ENCODE results near the gene EHBP1. TPM values are rescaled to one million over a fixed set of nuclear protein-coding genes. Genes with fewer than 3 reads are reported as not detected.
A peak's percentile ranks its signal among the peaks of the same experiment; 100 is the strongest.

The EHBP1 gene
- polyA plus RNA-seq, 3 donors: 4.2 to 6.1 (median 6.0) TPM

DNA sequence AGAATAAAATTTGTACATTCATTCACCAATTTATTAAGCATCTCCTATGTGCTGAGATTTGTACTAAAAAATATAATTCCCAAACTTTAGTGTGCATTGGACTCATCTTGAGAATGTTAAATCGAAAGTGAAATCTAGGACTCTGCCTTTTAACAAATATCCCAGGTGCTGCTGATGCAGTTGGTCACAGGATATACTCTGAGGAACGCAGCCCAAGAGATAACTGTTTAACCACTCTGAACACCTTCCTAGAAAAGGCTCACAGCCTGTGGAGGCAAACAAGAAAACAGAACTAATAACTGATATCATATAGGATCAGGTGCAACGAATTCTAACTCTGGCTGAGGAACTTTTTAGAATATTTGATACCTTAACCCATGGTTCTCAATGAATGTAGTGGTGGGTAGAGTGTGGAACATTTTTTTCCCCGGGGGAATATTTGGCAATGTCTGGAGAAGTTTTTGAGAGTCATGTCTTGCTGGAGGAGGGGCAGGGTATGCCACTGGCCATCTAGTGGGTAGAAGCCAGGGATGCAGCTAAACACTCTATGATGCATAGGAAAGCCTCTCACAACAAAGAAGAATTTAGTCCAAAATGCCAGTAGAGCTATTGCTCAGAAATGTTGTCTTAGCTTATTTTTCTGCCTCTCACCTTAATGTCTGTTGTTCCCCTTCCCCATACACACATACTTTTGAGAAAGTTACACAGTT is 96.5 kb downstream of the EHBP1 start:
- Mint-ChIP-seq H3K4me3 (no peak overlapping the region), H3K9me3 (peaks cover 4 to 11% (median 6%) of the 10 kb centered on the region in 7 donors), H3K27me3 (ENCODE audit: low read depth in 3 of 3) (peaks cover 0 to 1% (median 0%) of the 10 kb centered on the region in 3 donors), H3K27ac (peak overlapping the region in 1 of 7 donors; percentile 33), H3K36me3 (peaks cover 6 to 9% of the 10 kb centered on the region in 2 donors), H3K4me1 (peaks cover 1% of the 10 kb centered on the region)
- 100% methylated on average over 1 of the region's 4 CpGs for WGBS (ENCODE audit: insufficient coverage)
- no peak for DNase-seq
- Histone ChIP-seq H3K36me3 (replicated peaks in 1 of 2; ENCODE audit: control insufficient read depth in 1 of 2, insufficient read depth in 2 of 2, low read length in 2 of 2) (peaks cover 0 to 5% of the 10 kb centered on the region in 2 donors), H3K9ac (ENCODE audit: insufficient read depth, low read length, poor library complexity, severe bottlenecking) (no peak overlapping the region), H3K4me1 (ENCODE audit: control insufficient read depth in 1 of 2, insufficient read depth in 2 of 2, low read length in 2 of 2) (no peaks in the 10 kb centered on the region), H3K4me3 (replicated peaks in 1 of 3; ENCODE audit: low read depth in 2 of 3, low read length in 3 of 3) (no peak overlapping the region), H3K4me2 (replicated peaks; ENCODE audit: extremely low read depth, low read length, poor library complexity, severe bottlenecking) (no peak overlapping the region), H3K27ac (ENCODE audit: low read depth in 1 of 2, low read length in 2 of 2) (no peak overlapping the region), H3K27me3 (ENCODE audit: control insufficient read depth in 2 of 2, insufficient read depth in 2 of 2, low read length in 2 of 2) (no peaks in the 10 kb centered on the region), H4K20me1 (ENCODE audit: insufficient read depth, low read length) (no peaks in the 10 kb centered on the region), H3K79me2 (ENCODE audit: insufficient read depth, low read length) (no peaks in the 10 kb centered on the region), H3K9me3 (replicated peaks in 1 of 2; ENCODE audit: control insufficient read depth in 1 of 2, insufficient read depth in 1 of 2, low read length in 2 of 2) (peaks cover 0 to 7% of the 10 kb centered on the region in 2 donors), H2AFZ (ENCODE audit: insufficient read depth, low read depth, low read length, poor library complexity, severe bottlenecking) (no peak overlapping the region)
- intact Hi-C loops (cut with micrococcal nuclease): no loop called here
- TF ChIP-seq, protein P1, sequence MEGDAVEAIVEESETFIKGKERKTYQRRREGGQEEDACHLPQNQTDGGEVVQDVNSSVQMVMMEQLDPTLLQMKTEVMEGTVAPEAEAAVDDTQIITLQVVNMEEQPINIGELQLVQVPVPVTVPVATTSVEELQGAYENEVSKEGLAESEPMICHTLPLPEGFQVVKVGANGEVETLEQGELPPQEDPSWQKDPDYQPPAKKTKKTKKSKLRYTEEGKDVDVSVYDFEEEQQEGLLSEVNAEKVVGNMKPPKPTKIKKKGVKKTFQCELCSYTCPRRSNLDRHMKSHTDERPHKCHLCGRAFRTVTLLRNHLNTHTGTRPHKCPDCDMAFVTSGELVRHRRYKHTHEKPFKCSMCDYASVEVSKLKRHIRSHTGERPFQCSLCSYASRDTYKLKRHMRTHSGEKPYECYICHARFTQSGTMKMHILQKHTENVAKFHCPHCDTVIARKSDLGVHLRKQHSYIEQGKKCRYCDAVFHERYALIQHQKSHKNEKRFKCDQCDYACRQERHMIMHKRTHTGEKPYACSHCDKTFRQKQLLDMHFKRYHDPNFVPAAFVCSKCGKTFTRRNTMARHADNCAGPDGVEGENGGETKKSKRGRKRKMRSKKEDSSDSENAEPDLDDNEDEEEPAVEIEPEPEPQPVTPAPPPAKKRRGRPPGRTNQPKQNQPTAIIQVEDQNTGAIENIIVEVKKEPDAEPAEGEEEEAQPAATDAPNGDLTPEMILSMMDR (IDR thresholded peaks at IDR 0.05): no peak

DNA sequence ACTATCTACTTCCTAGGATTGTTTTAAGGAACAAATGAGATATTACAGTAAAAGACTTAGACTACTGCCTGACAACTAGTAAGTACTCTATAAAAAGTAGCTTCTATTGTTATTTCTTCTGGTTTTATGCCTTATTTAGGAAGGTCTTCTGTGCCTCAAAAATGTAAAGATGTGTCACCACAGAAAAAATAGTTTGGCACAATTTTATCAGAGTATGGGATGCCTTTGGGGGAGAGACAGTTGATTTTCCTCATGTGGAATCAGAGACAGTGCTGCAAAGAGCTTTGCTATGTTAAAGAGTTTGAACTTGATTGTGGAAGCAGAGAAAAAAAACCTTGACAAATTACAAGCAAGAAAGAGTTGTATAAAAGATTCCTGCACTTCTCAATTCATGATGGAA is 98.4 kb downstream of the EHBP1 start:
- no peak for DNase-seq
- H3K4me1 ChIP-seq (ENCODE audit: control insufficient read depth in 1 of 2, insufficient read depth in 2 of 2, low read length in 2 of 2): no peaks in the 10 kb centered on the region
- no peak overlapping the region for H3K4me3 Mint-ChIP-seq
- peaks cover 0 to 1% (median 0%) of the 10 kb centered on the region in 3 donors for H3K27me3 Mint-ChIP-seq (ENCODE audit: low read depth in 3 of 3)
- no peaks in the 10 kb centered on the region for H3K27me3 ChIP-seq (ENCODE audit: control insufficient read depth in 2 of 2, insufficient read depth in 2 of 2, low read length in 2 of 2)
- intact Hi-C loops (cut with micrococcal nuclease): no loop called here
- no peak overlapping the region for H2AFZ ChIP-seq (ENCODE audit: insufficient read depth, low read depth, low read length, poor library complexity, severe bottlenecking)
- H3K79me2 ChIP-seq (ENCODE audit: insufficient read depth, low read length): no peaks in the 10 kb centered on the region
- no peak overlapping the region for H3K4me3 ChIP-seq (replicated peaks in 1 of 3; ENCODE audit: low read depth in 2 of 3, low read length in 3 of 3)
- H3K4me2 ChIP-seq (replicated peaks; ENCODE audit: extremely low read depth, low read length, poor library complexity, severe bottlenecking): no peak overlapping the region
- H4K20me1 ChIP-seq (ENCODE audit: insufficient read depth, low read length): no peaks in the 10 kb centered on the region
- H3K4me1 Mint-ChIP-seq: peaks cover 1% of the 10 kb centered on the region
- no peak overlapping the region for H3K27ac Mint-ChIP-seq
- peaks cover 8 to 19% (median 11%) of the 10 kb centered on the region in 7 donors for H3K9me3 Mint-ChIP-seq
- H3K9ac ChIP-seq (ENCODE audit: insufficient read depth, low read length, poor library complexity, severe bottlenecking): no peak overlapping the region
- H3K27ac ChIP-seq (ENCODE audit: low read depth in 1 of 2, low read length in 2 of 2): no peak overlapping the region
- H3K36me3 Mint-ChIP-seq: peaks cover 9 to 14% of the 10 kb centered on the region in 2 donors
- TF ChIP-seq, protein P1 (IDR thresholded peaks at IDR 0.05): no peak
- H3K9me3 ChIP-seq (replicated peaks in 1 of 2; ENCODE audit: control insufficient read depth in 1 of 2, insufficient read depth in 1 of 2, low read length in 2 of 2): peaks cover 0 to 15% of the 10 kb centered on the region in 2 donors
- peaks cover 0 to 5% of the 10 kb centered on the region in 2 donors for H3K36me3 ChIP-seq (replicated peaks in 1 of 2; ENCODE audit: control insufficient read depth in 1 of 2, insufficient read depth in 2 of 2, low read length in 2 of 2)

Measured in CD14-positive monocyte (primary cell).